Astrocyte (in vitro differentiated cells and primary cell): ENCODE results near the gene WWP2. TPM values are rescaled to one million over a fixed set of nuclear protein-coding genes. Genes with fewer than 3 reads are reported as not detected.

Experiments
- DNase-seq: peaks from one replicate; pipeline ENCODE4 v3.0.0-alpha.2; 2010; ENCODE audit warnings: low read depth
- FAIRE-seq: peaks from 2 replicates; lab custom pipeline; 2011; peaks lifted over from hg19 to GRCh38; lab: Jason Lieb, UNC
- H2AFZ ChIP-seq: 2 replicates; pipeline ENCODE4 v1.6.0; 2012; ENCODE audit warnings: low read depth, low read length, inconsistent platforms
- H3K27ac ChIP-seq: 2 replicates; pipeline ENCODE4 v1.5.1; 2011; ENCODE audit warnings: low read depth, low read length, inconsistent platforms
- H3K27me3 ChIP-seq: 2 replicates; pipeline ENCODE4 v1.6.0; 2011; ENCODE audit warnings: low read length, inconsistent platforms; ENCODE audit not compliant: insufficient read depth
- H3K36me3 ChIP-seq: 2 replicates; pipeline ENCODE4 v1.5.1; 2011; ENCODE audit warnings: low read length, inconsistent platforms; ENCODE audit not compliant: insufficient read depth
- H3K4me1 ChIP-seq: 2 replicates; pipeline ENCODE4 v1.5.1; 2011; ENCODE audit warnings: low read length, inconsistent platforms; ENCODE audit not compliant: insufficient read depth
- H3K4me2 ChIP-seq: 2 replicates; pipeline ENCODE4 v1.6.0; 2012; ENCODE audit warnings: low read length, inconsistent platforms
- H3K4me3 ChIP-seq: 2 replicates; pipeline ENCODE4 v1.5.1; 2011; ENCODE audit warnings: low read depth, mild to moderate bottlenecking, low read length, inconsistent platforms; ENCODE audit not compliant: insufficient read depth
- H3K79me2 ChIP-seq: 2 replicates; pipeline ENCODE4 v1.6.0; 2012; ENCODE audit warnings: mild to moderate bottlenecking, low read length, inconsistent platforms; ENCODE audit not compliant: insufficient read depth
- H3K9ac ChIP-seq: 2 replicates; pipeline ENCODE4 v1.6.0; 2012; ENCODE audit warnings: mild to moderate bottlenecking, low read length, inconsistent platforms
- H3K9me3 ChIP-seq: 2 replicates; pipeline ENCODE4 v1.5.1; 2012; ENCODE audit warnings: low read depth, mild to moderate bottlenecking, low read length, inconsistent platforms; ENCODE audit not compliant: insufficient read depth
- H4K20me1 ChIP-seq: 2 replicates; pipeline ENCODE4 v1.6.0; 2012; ENCODE audit warnings: low read length, inconsistent platforms; ENCODE audit not compliant: insufficient read depth
- H3K27ac Mint-ChIP-seq: one replicate; pipeline ENCODE4 v1.8.0; 2021; ENCODE audit warnings: mild to moderate bottlenecking, mixed read lengths; ENCODE audit not compliant: unreplicated experiment
- H3K27me3 Mint-ChIP-seq: one replicate; pipeline ENCODE4 v1.8.0; 2021; ENCODE audit warnings: low read depth, mixed read lengths; ENCODE audit not compliant: unreplicated experiment
- H3K36me3 Mint-ChIP-seq: one replicate; pipeline ENCODE4 v1.8.0; 2021; ENCODE audit warnings: low read depth, mixed read lengths; ENCODE audit not compliant: unreplicated experiment
- H3K4me1 Mint-ChIP-seq: one replicate; pipeline ENCODE4 v1.8.0; 2021; ENCODE audit warnings: low read depth, mixed read lengths; ENCODE audit not compliant: unreplicated experiment
- H3K4me3 Mint-ChIP-seq: one replicate; pipeline ENCODE4 v1.8.0; 2021; ENCODE audit warnings: mild to moderate bottlenecking, moderate library complexity, mixed read lengths; ENCODE audit not compliant: unreplicated experiment
- H3K9me3 Mint-ChIP-seq: one replicate; pipeline ENCODE4 v1.8.0; 2021; ENCODE audit warnings: mild to moderate bottlenecking, mixed read lengths; ENCODE audit not compliant: unreplicated experiment
- EZH2 ChIP-seq: IDR thresholded peaks from 2 replicates; pipeline ENCODE4 v1.6.1; 2012; ENCODE audit warnings: mild to moderate bottlenecking, low read length, inconsistent platforms; ENCODE audit not compliant: insufficient read depth
- total RNA-seq: library from RNA; stranded (reverse); gene quantifications from 2 replicates; pipeline ENCODE4 v1.2.1, GENCODE V29; 2021
- TF ChIP-seq, protein P1 (sequence below): IDR thresholded peaks from 2 replicates; pipeline ENCODE4 v1.5.1; 2011; ENCODE audit warnings: low read depth, mild to moderate bottlenecking, inconsistent platforms, low read length, moderate library complexity; ENCODE audit not compliant: insufficient read depth

WWP2 gene
- total RNA-seq, 1 donor from 2014 or later, result 28.7 TPM

DNA sequence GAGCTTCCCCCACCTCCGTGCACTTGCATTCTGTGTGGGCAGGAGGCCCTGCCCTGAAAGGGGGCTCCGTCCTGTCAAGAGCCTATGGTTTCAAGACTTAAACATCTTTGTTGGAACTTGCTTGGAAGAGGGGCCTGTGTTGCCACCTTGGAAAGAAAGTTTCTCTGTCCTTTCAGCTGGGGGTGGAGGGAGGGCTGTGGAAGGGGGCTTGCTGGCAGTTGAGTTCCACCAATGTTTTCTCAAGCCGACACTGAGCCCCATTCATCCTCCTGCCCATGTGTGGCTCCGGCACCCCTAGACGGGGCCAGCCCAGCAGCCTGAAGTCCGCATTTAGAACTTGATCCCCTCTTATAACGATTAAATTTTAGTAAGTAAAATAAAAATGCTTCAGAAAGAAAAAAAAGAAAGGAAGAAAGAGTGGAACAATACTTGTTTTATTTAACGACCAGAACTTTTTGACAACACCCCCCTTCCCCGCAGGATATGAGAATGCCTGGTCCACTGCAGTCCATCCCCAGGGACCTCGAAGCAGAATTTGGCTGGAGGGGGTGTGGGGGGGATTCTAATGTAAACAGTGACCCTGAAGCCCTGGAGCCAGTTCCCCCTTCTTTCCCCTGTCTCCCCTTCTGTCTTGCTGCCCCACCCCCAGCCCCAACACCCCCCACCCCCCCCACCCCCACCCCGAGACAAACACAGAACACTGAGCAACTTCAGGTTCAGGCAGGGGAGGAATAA, 162.1 kb downstream of the WWP2 start:
- H3K9ac ChIP-seq, result peak overlapping the region; percentile 84
- H3K36me3 Mint-ChIP-seq, result peaks cover 3% of the 10 kb centered on the region
- peak overlapping the region; percentile 92 for H3K27ac ChIP-seq
- no peak overlapping the region for H2AFZ ChIP-seq
- H3K4me1 ChIP-seq, result peaks cover 34% of the 10 kb centered on the region
- no peaks in the 10 kb centered on the region for H3K27me3 ChIP-seq
- peak overlapping the region; percentile 77 for H3K4me2 ChIP-seq
- H3K79me2 ChIP-seq, result peaks cover 18% of the 10 kb centered on the region
- no peaks in the 10 kb centered on the region for H3K9me3 ChIP-seq
- DNase-seq (no peak), FAIRE-seq (no peak)
- no peaks in the 10 kb centered on the region for H4K20me1 ChIP-seq
- H3K27me3 Mint-ChIP-seq, result no peaks in the 10 kb centered on the region
- H3K4me3 Mint-ChIP-seq, result peak overlapping the region; percentile 37
- H3K4me3 ChIP-seq, result no peak overlapping the region
- H3K9me3 Mint-ChIP-seq, result peaks cover 1% of the 10 kb centered on the region
- TF ChIP-seq, protein P1, sequence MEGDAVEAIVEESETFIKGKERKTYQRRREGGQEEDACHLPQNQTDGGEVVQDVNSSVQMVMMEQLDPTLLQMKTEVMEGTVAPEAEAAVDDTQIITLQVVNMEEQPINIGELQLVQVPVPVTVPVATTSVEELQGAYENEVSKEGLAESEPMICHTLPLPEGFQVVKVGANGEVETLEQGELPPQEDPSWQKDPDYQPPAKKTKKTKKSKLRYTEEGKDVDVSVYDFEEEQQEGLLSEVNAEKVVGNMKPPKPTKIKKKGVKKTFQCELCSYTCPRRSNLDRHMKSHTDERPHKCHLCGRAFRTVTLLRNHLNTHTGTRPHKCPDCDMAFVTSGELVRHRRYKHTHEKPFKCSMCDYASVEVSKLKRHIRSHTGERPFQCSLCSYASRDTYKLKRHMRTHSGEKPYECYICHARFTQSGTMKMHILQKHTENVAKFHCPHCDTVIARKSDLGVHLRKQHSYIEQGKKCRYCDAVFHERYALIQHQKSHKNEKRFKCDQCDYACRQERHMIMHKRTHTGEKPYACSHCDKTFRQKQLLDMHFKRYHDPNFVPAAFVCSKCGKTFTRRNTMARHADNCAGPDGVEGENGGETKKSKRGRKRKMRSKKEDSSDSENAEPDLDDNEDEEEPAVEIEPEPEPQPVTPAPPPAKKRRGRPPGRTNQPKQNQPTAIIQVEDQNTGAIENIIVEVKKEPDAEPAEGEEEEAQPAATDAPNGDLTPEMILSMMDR, result no peak
- TF ChIP-seq EZH2, result no peak
- H3K4me1 Mint-ChIP-seq, result peaks cover 46% of the 10 kb centered on the region
- peak overlapping the region; percentile 98 for H3K27ac Mint-ChIP-seq
- H3K36me3 ChIP-seq, result no peaks in the 10 kb centered on the region

DNA sequence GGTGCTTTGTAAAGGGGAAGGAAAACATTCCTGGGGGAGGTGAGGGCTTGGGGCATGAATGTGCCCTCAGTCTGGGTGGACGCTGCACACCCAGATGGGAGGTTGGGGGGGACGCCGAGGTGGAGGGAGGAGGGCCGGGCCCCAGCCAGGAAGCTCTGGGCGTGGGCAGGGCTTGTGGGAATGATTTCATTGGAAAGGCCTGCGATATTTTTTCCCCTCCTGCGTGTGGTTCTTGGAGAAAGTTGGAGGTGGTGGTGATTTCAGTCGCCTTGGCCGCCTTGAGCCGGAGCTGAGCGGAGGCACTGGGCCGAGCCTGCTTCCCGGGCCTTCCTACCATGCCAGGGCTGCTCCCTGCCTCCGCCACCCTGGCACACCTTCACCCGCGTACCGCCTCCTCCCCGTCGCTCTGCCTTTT, 162.7 kb downstream of the WWP2 start:
- Histone ChIP-seq H3K4me2 (peak overlapping the region; percentile 77), H4K20me1 (no peaks in the 10 kb centered on the region), H3K9ac (peak overlapping the region; percentile 84), H3K9me3 (no peaks in the 10 kb centered on the region), H3K4me1 (peaks cover 34% of the 10 kb centered on the region), H3K36me3 (no peaks in the 10 kb centered on the region), H2AFZ (peak overlapping the region; percentile 49), H3K27me3 (no peaks in the 10 kb centered on the region), H3K79me2 (peaks cover 18% of the 10 kb centered on the region), H3K4me3 (peak overlapping the region; percentile 31), H3K27ac (peak overlapping the region; percentile 92)
- Mint-ChIP-seq H3K36me3 (peaks cover 4% of the 10 kb centered on the region), H3K4me1 (peaks cover 46% of the 10 kb centered on the region), H3K27ac (peak overlapping the region; percentile 98), H3K27me3 (no peaks in the 10 kb centered on the region), H3K4me3 (peak overlapping the region; percentile 75), H3K9me3 (peaks cover 1% of the 10 kb centered on the region)
- TF ChIP-seq, protein P1, result no peak
- TF ChIP-seq EZH2, result no peak
- DNase-seq (peak; percentile 90), FAIRE-seq (no peak)

DNA sequence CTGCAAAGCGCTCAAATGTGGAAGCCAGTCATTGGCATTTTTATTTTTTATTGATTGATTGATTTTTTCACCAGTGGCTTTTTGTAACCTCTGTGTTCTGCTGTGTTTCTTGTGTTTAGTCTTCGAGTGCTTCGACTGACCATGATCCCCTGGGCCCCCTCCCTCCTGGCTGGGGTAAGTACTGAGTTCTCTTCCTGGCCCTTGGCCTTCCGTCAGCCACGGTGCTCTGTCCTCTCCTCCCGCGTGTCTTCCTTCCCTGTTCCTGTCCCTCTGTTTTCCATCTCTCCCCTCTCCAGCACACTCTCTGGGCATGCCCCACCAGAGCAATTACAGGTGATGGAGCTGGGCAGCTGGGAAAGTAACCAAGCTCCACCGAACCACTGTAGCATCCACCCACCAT, 163.2 kb downstream of the WWP2 start:
- Histone ChIP-seq H4K20me1 (no peaks in the 10 kb centered on the region), H3K27ac (peak overlapping the region; percentile 92), H3K36me3 (no peaks in the 10 kb centered on the region), H3K4me3 (peak overlapping the region; percentile 31), H3K9me3 (no peaks in the 10 kb centered on the region), H3K4me2 (peak overlapping the region; percentile 77), H3K9ac (peak overlapping the region; percentile 84), H3K4me1 (peaks cover 34% of the 10 kb centered on the region), H2AFZ (no peak overlapping the region), H3K27me3 (no peaks in the 10 kb centered on the region), H3K79me2 (peaks cover 18% of the 10 kb centered on the region)
- TF ChIP-seq, protein P1, result no peak
- no peak for TF ChIP-seq EZH2
- H3K27ac Mint-ChIP-seq, result peak overlapping the region; percentile 98
- DNase-seq (no peak), FAIRE-seq (no peak)
- peaks cover 43% of the 10 kb centered on the region for H3K4me1 Mint-ChIP-seq
- peaks cover 5% of the 10 kb centered on the region for H3K36me3 Mint-ChIP-seq
- peak overlapping the region; percentile 75 for H3K4me3 Mint-ChIP-seq
- no peaks in the 10 kb centered on the region for H3K27me3 Mint-ChIP-seq
- H3K9me3 Mint-ChIP-seq, result peaks cover 1% of the 10 kb centered on the region
